GM21447 (cell line): ENCODE data around the gene MRTFA.

ENCODE experiments used
- ATAC-seq: cut with Tn5 transposase; IDR thresholded peaks from one replicate; pipeline ENCODE4 v1.9.1; 2021; ENCODE audit not compliant: unreplicated experiment

Gene MRTFA

DNA sequence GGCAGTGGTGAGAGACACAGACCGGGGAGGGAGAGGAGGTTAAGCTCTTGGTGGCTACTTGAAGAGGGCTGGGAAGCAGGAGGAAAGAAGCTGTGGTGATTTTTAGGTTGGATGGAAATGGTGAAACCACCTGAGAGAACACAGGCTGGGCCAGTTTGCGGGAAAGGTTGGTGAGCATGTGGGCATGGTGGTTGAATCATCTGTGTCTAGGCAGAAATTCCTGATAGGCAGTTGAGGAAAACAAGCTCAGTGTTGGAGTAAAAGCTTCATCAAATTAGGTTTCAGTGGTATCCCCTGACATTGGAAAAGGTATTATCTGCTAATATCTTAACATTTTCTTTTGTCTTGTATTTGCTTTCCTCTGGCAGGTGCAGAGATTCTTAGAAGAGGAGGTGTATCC lies 270.5 kb downstream of the MRTFA start:
- ATAC-seq, result no peak

GRCh38 chr22:40364431-40364830 lies 272.1 kb downstream of the MRTFA start:
- no peak for ATAC-seq

GRCh38 chr22:40363059-40363458 lies 273.5 kb downstream of the MRTFA start:
- no peak for ATAC-seq

DNA sequence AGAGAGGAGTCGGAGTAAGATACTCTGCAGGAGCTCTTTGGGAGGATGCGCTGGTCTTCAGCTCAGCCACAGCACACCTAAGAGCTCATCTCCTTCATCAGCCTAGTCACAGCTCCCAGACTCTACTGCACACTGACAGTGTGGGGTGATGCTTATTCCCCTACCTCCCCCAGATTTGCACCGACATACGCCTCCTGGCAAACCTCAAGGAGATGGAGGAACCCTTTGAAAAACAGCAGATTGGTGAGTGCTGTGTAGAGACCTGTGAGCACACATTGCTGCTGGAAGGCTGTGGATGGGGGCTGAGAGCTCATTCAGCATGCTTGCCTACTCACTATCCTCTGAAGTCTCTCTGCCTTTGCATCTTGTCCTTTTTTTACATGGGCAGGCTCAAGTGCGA lies 275.4 kb downstream of the MRTFA start:
- ATAC-seq, result no peak
